ENCODE measurements around the gene PLA2G7.

The PLA2G7 gene

DNA sequence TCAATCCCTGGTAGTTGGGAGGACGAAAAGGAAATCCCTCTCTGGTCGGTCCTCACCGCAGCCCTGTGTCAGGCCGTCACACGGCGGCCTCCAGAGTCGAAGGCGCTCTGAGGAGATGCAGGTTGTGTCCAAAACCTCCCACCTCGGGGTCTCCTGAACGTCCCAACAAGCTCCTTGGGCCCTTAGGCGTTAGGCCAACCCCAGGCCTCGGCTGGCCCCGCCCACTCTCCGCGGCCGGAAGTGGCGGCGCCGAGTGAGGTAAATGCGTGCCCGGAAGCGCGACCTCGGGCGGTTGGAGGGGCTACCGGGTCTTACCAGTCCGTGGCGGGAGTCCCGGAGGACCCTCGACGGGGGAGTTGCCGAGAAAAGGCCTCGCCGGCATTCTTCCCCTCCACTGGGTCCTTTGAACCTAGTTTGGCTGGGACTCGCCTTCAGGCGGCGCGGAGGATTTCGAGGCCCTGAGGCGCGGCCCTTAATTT lies 47.5 kb downstream of the PLA2G7 start, which contains the start of gene TDRD6:
TSS of gene TDRD6 (plus strand) at position 267 of the 479 bp plus-strand sequence. CDS start 244 bp downstream, outside the sequence.
- DNase-seq = no peak

DNA sequence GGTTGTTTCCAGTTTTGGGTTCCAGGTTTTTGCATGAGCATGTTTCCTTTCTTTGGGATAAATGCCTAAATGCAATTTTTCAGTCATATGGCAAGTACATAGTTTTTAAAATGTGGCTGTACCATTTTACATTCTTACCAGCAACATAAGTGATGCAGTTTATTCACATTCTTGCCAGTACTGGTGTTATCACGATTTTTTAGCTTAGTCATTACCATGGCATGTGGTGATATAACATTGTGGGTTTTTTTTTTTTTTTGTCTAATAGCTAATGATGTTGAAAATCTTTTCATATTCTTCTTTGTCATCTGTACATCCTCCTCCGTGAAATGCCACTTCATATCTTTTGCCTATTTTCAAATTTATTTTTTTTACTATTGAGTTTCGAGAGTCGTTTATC lies 50.4 kb downstream of the PLA2G7 start:
- DNase-seq = no peak

- DNase-seq = no peak
Observed at GRCh38 chr6:46677314-46677654, 57.9 kb downstream of the PLA2G7 start.

GRCh38 chr6:46676604-46677313 lies 58.4 kb downstream of the PLA2G7 start:
- DNase-seq = no peak

GRCh38 chr6:46674410-46674809 lies 60.8 kb downstream of the PLA2G7 start:
- no peak for DNase-seq

GRCh38 chr6:46667377-46667776 lies 67.8 kb downstream of the PLA2G7 start:
- DNase-seq = no peak

DNA sequence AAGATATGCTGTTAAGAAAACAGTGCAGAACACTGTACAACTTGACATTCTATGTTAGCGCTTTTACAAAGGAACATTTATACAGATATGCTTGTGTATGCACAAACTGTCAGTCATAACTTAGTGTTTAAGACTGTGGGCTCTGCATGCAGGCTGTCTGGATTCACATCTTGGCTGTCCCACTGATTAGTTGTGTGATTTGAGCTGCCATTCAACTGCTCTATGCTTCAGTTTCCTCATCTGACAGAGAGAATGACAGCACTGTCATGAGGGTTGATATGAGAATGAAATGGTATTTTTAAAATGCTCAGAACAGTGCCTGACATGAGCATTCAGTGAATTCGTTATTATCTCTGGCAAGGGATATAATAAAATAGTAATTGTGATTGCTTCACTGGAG lies 73.7 kb downstream of the PLA2G7 start:
- no peak for DNase-seq

GRCh38 chr6:46657642-46658041 lies 77.5 kb downstream of the PLA2G7 start:
- DNase-seq = no peak

DNA sequence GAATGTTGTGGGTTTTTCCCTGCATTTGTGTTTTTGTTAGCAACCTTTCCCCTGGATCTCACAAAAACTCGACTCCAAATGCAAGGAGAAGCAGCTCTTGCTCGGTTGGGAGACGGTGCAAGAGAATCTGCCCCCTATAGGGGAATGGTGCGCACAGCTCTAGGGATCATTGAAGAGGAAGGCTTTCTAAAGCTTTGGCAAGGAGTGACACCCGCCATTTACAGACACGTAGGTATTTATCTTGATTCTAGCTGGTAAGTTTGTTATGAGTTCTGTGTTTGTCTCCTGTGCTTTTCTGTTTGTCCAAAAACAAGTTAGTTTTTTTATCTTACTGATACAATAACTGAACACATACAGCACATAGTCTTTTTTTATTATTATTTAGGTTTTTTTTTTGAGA lies 79.4 kb downstream of the PLA2G7 start:
- DNase-seq = peak; percentile 8

Measured in activated CD4-positive, alpha-beta T cell treated with anti-CD3 and anti-CD28 coated beads for 48 hours (primary cell).